H1 (cell line): Measurements from ENCODE around the gene FANCI. TPM values are rescaled to one million over a fixed set of nuclear protein-coding genes. Genes with fewer than 3 reads are reported as not detected.

Experiments used
- BACH1 ChIP-seq: IDR thresholded peaks from 2 replicates; pipeline ENCODE4 v1.6.1; 2012; ENCODE audit warnings: low read length, improper control_type of control experiment
- CHD1 ChIP-seq: IDR thresholded peaks from 2 replicates; pipeline ENCODE4 v1.6.1; 2012; ENCODE audit warnings: low read depth, low read length, improper control_type of control experiment
- CHD2 ChIP-seq: IDR thresholded peaks from 2 replicates; pipeline ENCODE4 v1.6.1; 2012; ENCODE audit warnings: low read length, improper control_type of control experiment
- CTCF ChIP-seq, 3 experiments: IDR thresholded peaks; 1 replicate in 2 of 3; 2 replicates in 1 of 3; pipeline versions ENCODE4 v1.5.1 to v1.6.1; 2011; ENCODE audit warnings: low read length in 3 of 3, mild to moderate bottlenecking in 3 of 3, inconsistent platforms in 2 of 3, low read depth in 1 of 3, moderate library complexity in 1 of 3; ENCODE audit not compliant: insufficient read depth in 1 of 3; ENCODE audit errors: control extremely low read depth in 1 of 3
- E2F6 ChIP-seq: IDR thresholded peaks from 2 replicates; pipeline ENCODE4 v1.6.1; 2012; ENCODE audit warnings: inconsistent platforms
- GTF2F1 ChIP-seq: IDR thresholded peaks from 2 replicates; pipeline ENCODE4 v1.6.1; 2012; ENCODE audit warnings: low read depth, low read length, improper control_type of control experiment, borderline replicate concordance
- JUND ChIP-seq: IDR thresholded peaks from 2 replicates; pipeline ENCODE4 v1.6.1; 2011; ENCODE audit warnings: mild to moderate bottlenecking, improper control_type of control experiment, low read length
- KDM1A ChIP-seq: fragments of 200-600, 300-600 bp; sonication (generic); IDR thresholded peaks from 2 replicates; pipeline ENCODE4 v1.7.1; 2016; ENCODE audit warnings: mild to moderate bottlenecking, low read length, borderline replicate concordance
- KDM4A ChIP-seq: IDR thresholded peaks from one replicate; pipeline ENCODE4 v1.7.1; 2012; ENCODE audit warnings: low read depth, mild to moderate bottlenecking, moderate library complexity, low read length, inconsistent platforms; ENCODE audit not compliant: severe bottlenecking
- MAX ChIP-seq: IDR thresholded peaks from 2 replicates; pipeline ENCODE4 v1.6.1; 2012; ENCODE audit warnings: inconsistent platforms
- NANOG ChIP-seq: IDR thresholded peaks from 2 replicates; pipeline ENCODE4 v1.6.1; 2011; ENCODE audit warnings: low read length, low read depth, mild to moderate bottlenecking, inconsistent platforms; ENCODE audit not compliant: insufficient read depth, poor library complexity, severe bottlenecking
- PHF8 ChIP-seq: fragments of 200-600 bp; sonication (generic); conservative IDR thresholded peaks from 2 replicates; pipeline ENCODE4 v1.7.1; 2012; ENCODE audit warnings: low read depth, mild to moderate bottlenecking, inconsistent platforms, low read length, moderate library complexity
- POLR2A ChIP-seq, 2 experiments: IDR thresholded peaks; 1 replicate in 1 of 2; 2 replicates in 1 of 2; pipeline ENCODE4 v1.6.1; 2011; ENCODE audit warnings: low read depth in 2 of 2, low read length in 2 of 2, mild to moderate bottlenecking in 2 of 2; ENCODE audit errors: control extremely low read depth in 1 of 2
- POLR2AphosphoS5 ChIP-seq: IDR thresholded peaks from 2 replicates; pipeline ENCODE4 v1.6.1; 2011; ENCODE audit warnings: low read depth, low read length
- SAP30 ChIP-seq: fragments of 300-600 bp; sonication (generic); IDR thresholded peaks from 2 replicates; pipeline ENCODE4 v1.7.1; 2012; ENCODE audit warnings: low read length, moderate library complexity, mild to moderate bottlenecking, inconsistent platforms; ENCODE audit not compliant: insufficient read depth, insufficient replicate concordance
- SIN3A ChIP-seq, 2 experiments: IDR thresholded peaks in 1 of 2; conservative IDR thresholded peaks in 1 of 2; 2 replicates each; pipeline ENCODE4 v1.6.1; 2011 to 2012; ENCODE audit warnings: low read length in 2 of 2, improper control_type of control experiment in 1 of 2, low read depth in 1 of 2, mild to moderate bottlenecking in 1 of 2
- SP4 ChIP-seq: IDR thresholded peaks from 2 replicates; pipeline ENCODE4 v1.6.1; 2012; ENCODE audit warnings: low read length, inconsistent platforms
- SRF ChIP-seq: IDR thresholded peaks from 2 replicates; pipeline ENCODE4 v1.6.1; 2011; ENCODE audit warnings: mild to moderate bottlenecking, low read depth, low read length, moderate library complexity
- SUZ12 ChIP-seq: fragments of 200-600 bp; sonication (generic); IDR thresholded peaks from 2 replicates; pipeline ENCODE4 v1.6.1; 2012; ENCODE audit warnings: mild to moderate bottlenecking, inconsistent platforms, low read length, moderate library complexity, mixed read lengths
- TBP ChIP-seq: IDR thresholded peaks from 2 replicates; pipeline ENCODE4 v1.6.1; 2011; ENCODE audit warnings: low read depth, low read length, improper control_type of control experiment
- polyA plus RNA-seq, 7 experiments: library from polyadenylated mRNA; depleted of rRNA in 3 of 7; stranded (reverse) in 5 of 7; unstranded in 2 of 7; fragments of >200 nt in 5 of 7; fragments of 200-250 nt in 2 of 7; gene quantifications; 1 replicate in 5 of 7; 2 replicates in 1 of 7; 4 replicates in 1 of 7; pipeline versions ENCODE4 v1.2.1 to v1.2.3, GENCODE V29; 2011 to 2013; ENCODE audit warnings: missing spikeins in 2 of 7, mixed read lengths in 2 of 7
- total RNA-seq: library from RNA; stranded (reverse); fragmentation: NEBNext Ultra II Directional; extraction: Animal tissue kit (Norgen Biotek cat#: 25700); gene quantifications from 2 replicates; pipeline ENCODE4 v1.2.1, GENCODE V29; 2021

The FANCI gene
- total and polyA plus RNA-seq, 2 of the 8 experiments (the other 6 are each of a cell fraction or from before 2014, with no cell fraction given) = 37.8 to 115 TPM

- peak; percentile 67 to 69 (median 67) for TF ChIP-seq CTCF (IDR thresholded peaks at IDR 0.05; ENCODE audit: control extremely low read depth in 1 of 3, insufficient read depth in 1 of 3, low read depth in 1 of 3, low read length in 3 of 3)
- TF ChIP-seq SRF = no peak
- peak; percentile 100 for TF ChIP-seq SAP30
- TF ChIP-seq BACH1 = no peak
- TF ChIP-seq KDM4A = peak; percentile 76
- TF ChIP-seq KDM1A = peak; percentile 37; the same call in 1 of the 2 replicates
- TF ChIP-seq E2F6 = peak; percentile 86
- peak; percentile 35; the same call in 1 of the 2 replicates for TF ChIP-seq GTF2F1
- TF ChIP-seq SP4 = no peak
- TF ChIP-seq CHD2 = peak; percentile 28; the same call in 1 of the 2 replicates
- TF ChIP-seq SUZ12 = no peak
- TF ChIP-seq POLR2A (IDR thresholded peaks at IDR 0.05; ENCODE audit: control extremely low read depth in 1 of 2, low read depth in 2 of 2, low read length in 2 of 2) = peak; percentile 26 to 63; a peak in 2 of 3 replicates
- no peak for TF ChIP-seq NANOG
- peak; percentile 91 for TF ChIP-seq CHD1
- peak; percentile 97 for TF ChIP-seq MAX
- peak; percentile 74 for TF ChIP-seq PHF8
- TF ChIP-seq POLR2AphosphoS5 = peak; percentile 57; the same call in 1 of the 2 replicates
- peak; percentile 60 to 89; a peak in 3 of 4 replicates for TF ChIP-seq SIN3A (conservative IDR thresholded peaks at IDR 0.05 in 1 of 2, IDR thresholded peaks at IDR 0.05 in 1 of 2; ENCODE audit: low read depth in 1 of 2, low read length in 2 of 2)
- TF ChIP-seq TBP = peak; percentile 64
- peak; percentile 92 for TF ChIP-seq JUND
These were observed at the start of gene FANCI (continued) for GRCh38 chr15:89243691-89244573.
